Ishikawa (cell line): ENCODE data around the gene USP6NL.

ENCODE experiments used
- CEBPB ChIP-seq: IDR thresholded peaks from 2 replicates; pipeline ENCODE4 v1.6.1; 2012
- CREB1 ChIP-seq: IDR thresholded peaks from 2 replicates; pipeline ENCODE4 v1.6.1; 2012; ENCODE audit warnings: low read depth
- EGR1 ChIP-seq: IDR thresholded peaks from 2 replicates; pipeline ENCODE4 v1.6.1; 2012
- EP300 ChIP-seq: IDR thresholded peaks from 2 replicates; pipeline ENCODE4 v1.6.1; 2012; ENCODE audit warnings: borderline replicate concordance
- FOXM1 ChIP-seq: IDR thresholded peaks from 2 replicates; pipeline ENCODE4 v1.6.1; 2012; ENCODE audit warnings: low read depth, borderline replicate concordance
- MAX ChIP-seq: IDR thresholded peaks from 2 replicates; pipeline ENCODE4 v1.6.1; 2012
- NFIC ChIP-seq: IDR thresholded peaks from 2 replicates; pipeline ENCODE4 v1.6.1; 2012
- RAD21 ChIP-seq: IDR thresholded peaks from 2 replicates; pipeline ENCODE4 v1.6.1; 2012; ENCODE audit warnings: low read depth
- REST ChIP-seq: IDR thresholded peaks from 2 replicates; pipeline ENCODE4 v1.6.1; 2012; ENCODE audit warnings: low read depth, mild to moderate bottlenecking
- TAF1 ChIP-seq: IDR thresholded peaks from 2 replicates; pipeline ENCODE4 v1.6.1; 2012; ENCODE audit warnings: low read depth, mild to moderate bottlenecking
- TCF12 ChIP-seq: IDR thresholded peaks from 2 replicates; pipeline ENCODE4 v1.6.1; 2012; ENCODE audit warnings: low read depth
- TEAD4 ChIP-seq: IDR thresholded peaks from 2 replicates; pipeline ENCODE4 v1.6.1; 2012
- USF1 ChIP-seq: IDR thresholded peaks from 2 replicates; pipeline ENCODE4 v1.6.1; 2012
- YY1 ChIP-seq: IDR thresholded peaks from 2 replicates; pipeline ENCODE4 v1.6.1; 2012; ENCODE audit warnings: low read depth
- ZBTB7A ChIP-seq: IDR thresholded peaks from 2 replicates; pipeline ENCODE4 v1.6.1; 2012; ENCODE audit warnings: low read depth

USP6NL gene

GRCh38 chr10:11617233-11617632 lies 5.8 kb upstream of the USP6NL start:
- TF ChIP-seq CREB1: no peak
- no peak for TF ChIP-seq TEAD4
- TF ChIP-seq USF1: no peak
- no peak for TF ChIP-seq CEBPB
- no peak for TF ChIP-seq ZBTB7A
- no peak for TF ChIP-seq EGR1
- no peak for TF ChIP-seq TAF1
- TF ChIP-seq RAD21: no peak
- TF ChIP-seq FOXM1: no peak
- no peak for TF ChIP-seq REST
- TF ChIP-seq YY1: no peak
- no peak for TF ChIP-seq EP300
- TF ChIP-seq NFIC: no peak

- no peak for TF ChIP-seq YY1
- TF ChIP-seq FOXM1: no peak
- no peak for TF ChIP-seq REST
- no peak for TF ChIP-seq MAX
- TF ChIP-seq RAD21: no peak
- no peak for TF ChIP-seq EP300
- TF ChIP-seq NFIC: no peak
- no peak for TF ChIP-seq CEBPB
- no peak for TF ChIP-seq TEAD4
- TF ChIP-seq CREB1: no peak
- TF ChIP-seq USF1: no peak
- TF ChIP-seq ZBTB7A: no peak
- no peak for TF ChIP-seq TCF12
- no peak for TF ChIP-seq TAF1
Observed at GRCh38 chr10:11616021-11616420, 4.6 kb upstream of the USP6NL start.

GRCh38 chr10:11615396-11615795 lies 3.9 kb upstream of the USP6NL start:
- no peak for TF ChIP-seq USF1
- TF ChIP-seq CEBPB: no peak
- no peak for TF ChIP-seq FOXM1
- no peak for TF ChIP-seq EGR1
- TF ChIP-seq TCF12: no peak
- no peak for TF ChIP-seq TAF1

- TF ChIP-seq USF1 (no peak), NFIC (no peak), TAF1 (no peak), CREB1 (no peak), TEAD4 (no peak), EP300 (no peak), FOXM1 (no peak), CEBPB (no peak), EGR1 (no peak), RAD21 (no peak), YY1 (no peak), TCF12 (no peak), MAX (no peak)
Observed at GRCh38 chr10:11612021-11613001, 861 bp upstream of the USP6NL start.

GRCh38 chr10:11610826-11611247 lies 613 bp downstream of the USP6NL start:
- TF ChIP-seq FOXM1 (no peak), USF1 (no peak), MAX (no peak; the same call in 1 of the 2 replicates), YY1 (0 out of 2 replicates have a peak, but pooled peaks have one; percentile 4), REST (no peak)
